Keratinocyte (primary cell): Measurements from ENCODE around the gene CACNA1F. TPM values are rescaled to one million over a fixed set of nuclear protein-coding genes. Genes with fewer than 3 reads are reported as not detected.

Experiments
- DNase-seq: peaks from one replicate; pipeline ENCODE4 v3.0.0-alpha.2; 2011; ENCODE audit warnings: low read depth, missing footprints, low spot score
- FAIRE-seq: peaks from 2 replicates; lab custom pipeline; 2011; peaks lifted over from hg19 to GRCh38; lab: Jason Lieb, UNC
- H2AFZ ChIP-seq: 2 replicates; pipeline ENCODE4 v1.6.0; 2012; ENCODE audit warnings: low read length, control low read depth, inconsistent platforms; ENCODE audit not compliant: control insufficient read depth
- H3K27ac ChIP-seq: 2 replicates; pipeline ENCODE4 v1.5.1; 2011; ENCODE audit warnings: low read length; ENCODE audit not compliant: control insufficient read depth, insufficient read depth
- H3K27me3 ChIP-seq: 3 replicates; pipeline ENCODE4 v1.6.0; 2011; ENCODE audit warnings: low read length; ENCODE audit not compliant: control insufficient read depth, insufficient read depth; ENCODE audit errors: extremely low read depth
- H3K36me3 ChIP-seq, 2 experiments: 2 replicates in 1 of 2; 3 replicates in 1 of 2; pipeline ENCODE4 v1.5.1; 2011; ENCODE audit warnings: low read length in 2 of 2, mild to moderate bottlenecking in 1 of 2; ENCODE audit not compliant: control insufficient read depth in 2 of 2, insufficient read depth in 2 of 2; ENCODE audit errors: extremely low read depth in 1 of 2
- H3K4me1 ChIP-seq: 3 replicates; pipeline ENCODE4 v1.5.1; 2011; ENCODE audit warnings: low read length; ENCODE audit not compliant: control insufficient read depth, insufficient read depth; ENCODE audit errors: extremely low read depth
- H3K4me2 ChIP-seq: 3 replicates; pipeline ENCODE4 v1.6.0; 2011; ENCODE audit warnings: low read depth, low read length; ENCODE audit not compliant: control insufficient read depth, insufficient read depth; ENCODE audit errors: extremely low read depth
- H3K4me3 ChIP-seq, 3 experiments: fragments of 200-600 bp in 1 of 3; sonication (generic) in 1 of 3; 2 replicates in 2 of 3; 3 replicates in 1 of 3; pipeline ENCODE4 v1.5.1; 2011 to 2016; ENCODE audit warnings: low read length in 3 of 3, mild to moderate bottlenecking in 3 of 3, control low read depth in 2 of 3, inconsistent platforms in 1 of 3, low read depth in 1 of 3, mixed read lengths in 1 of 3, mixed run types in 1 of 3, moderate library complexity in 1 of 3; ENCODE audit not compliant: control insufficient read depth in 2 of 3, insufficient read depth in 2 of 3; ENCODE audit errors: extremely low read depth in 1 of 3
- H3K79me2 ChIP-seq: 2 replicates; pipeline ENCODE4 v1.6.0; 2012; ENCODE audit warnings: low read length; ENCODE audit not compliant: control insufficient read depth, insufficient read depth
- H3K9ac ChIP-seq: 3 replicates; pipeline ENCODE4 v1.6.0; 2011; ENCODE audit warnings: low read length; ENCODE audit not compliant: control insufficient read depth, insufficient read depth; ENCODE audit errors: extremely low read depth
- H3K9me1 ChIP-seq: 3 replicates; pipeline ENCODE4 v1.6.0; 2011; ENCODE audit warnings: low read length; ENCODE audit not compliant: control insufficient read depth, insufficient read depth; ENCODE audit errors: extremely low read depth
- H3K9me3 ChIP-seq: 2 replicates; pipeline ENCODE4 v1.5.1; 2012; ENCODE audit warnings: low read depth, low read length; ENCODE audit not compliant: control insufficient read depth
- H4K20me1 ChIP-seq: 3 replicates; pipeline ENCODE4 v1.6.0; 2011; ENCODE audit warnings: low read length; ENCODE audit not compliant: control insufficient read depth, insufficient read depth; ENCODE audit errors: extremely low read depth
- EZH2 ChIP-seq: IDR thresholded peaks from one replicate; pipeline ENCODE4 v1.6.1; 2012; ENCODE audit warnings: inconsistent platforms, mild to moderate bottlenecking, low read length, moderate library complexity
- dilution Hi-C: fragments of 300-500 bp; cut with MboI; formaldehyde crosslinking; loops from one replicate; pipeline ENCODE4 v1.7.0; 2020; ENCODE audit warnings: low sequenced_read_pairs; ENCODE audit not compliant: extremely low pct_ligation_motif_present
- polyA plus RNA-seq, 5 experiments: library from polyadenylated mRNA; depleted of rRNA in 3 of 5; stranded (reverse) in 3 of 5; stranded (forward) in 1 of 5; unstranded in 1 of 5; fragments of >200 nt; gene quantifications; 1 replicate in 1 of 5; 2 replicates in 3 of 5; 3 replicates in 1 of 5; pipeline versions ENCODE4 v1.2.1 to v1.2.3, GENCODE V29; 2011 to 2012; ENCODE audit warnings: missing spikeins in 2 of 5, low read depth in 1 of 5, low replicate concordance in 1 of 5
- TF ChIP-seq, protein P1 (sequence below), 3 experiments: IDR thresholded peaks in 1 of 3; conservative IDR thresholded peaks in 1 of 3; optimal IDR thresholded peaks in 1 of 3; 2 replicates in 2 of 3; 3 replicates in 1 of 3; pipeline versions ENCODE3 to v1.5.1; 2011; ENCODE audit warnings: low read length in 3 of 3, mild to moderate bottlenecking in 3 of 3, moderate library complexity in 2 of 3, control low read depth in 1 of 3, inconsistent platforms in 1 of 3; ENCODE audit not compliant: insufficient read depth in 2 of 3; ENCODE audit errors: extremely low read depth in 1 of 3

CACNA1F gene
- polyA plus RNA-seq, 1 donor (not counting 4 experiments of a cell fraction or from before 2014, with no cell fraction given): not detected

DNA sequence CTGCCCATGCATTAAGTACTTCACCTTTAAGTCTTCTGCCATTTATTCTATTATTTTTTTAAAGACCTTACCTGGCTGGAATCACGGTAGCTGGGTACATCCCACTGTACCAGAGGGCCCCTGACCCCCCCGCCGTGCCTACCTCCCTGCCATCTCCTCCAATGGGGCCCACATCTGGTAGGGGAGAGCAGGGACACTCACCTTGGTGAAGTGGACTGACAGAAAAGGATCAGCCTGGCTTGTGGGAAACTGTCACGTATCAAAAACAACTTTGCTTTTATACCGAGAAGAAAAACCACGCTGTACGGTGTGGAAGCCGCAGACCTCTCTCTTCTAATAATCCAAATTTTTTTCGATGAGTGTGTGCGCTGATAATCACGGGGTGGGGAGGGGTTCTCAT, 31.3 kb upstream of the CACNA1F start, which contains the start of gene FOXP3:
TSS of gene FOXP3 (minus strand) at position 251 of the 400 bp plus-strand sequence. CDS start 6,205 bp downstream, outside the sequence.
- FAIRE-seq: no peak
- Histone ChIP-seq H3K9ac (no peak within 1 kb of the TSS), H3K36me3 (no peaks in the 10 kb centered on the region), H2AFZ (no peak within 1 kb of the TSS), H3K79me2 (no peaks in the 10 kb centered on the region), H4K20me1 (no peaks in the 10 kb centered on the region), H3K4me3 (no peak within 1 kb of the TSS), H3K27ac (no peak within 1 kb of the TSS), H3K9me1 (no peaks in the 10 kb centered on the region), H3K4me1 (no peaks in the 10 kb centered on the region), H3K4me2 (no peak within 1 kb of the TSS), H3K27me3 (no peaks in the 10 kb centered on the region), H3K9me3 (no peaks in the 10 kb centered on the region)
- no peak for DNase-seq
- no peak for TF ChIP-seq EZH2
- TF ChIP-seq, protein P1, sequence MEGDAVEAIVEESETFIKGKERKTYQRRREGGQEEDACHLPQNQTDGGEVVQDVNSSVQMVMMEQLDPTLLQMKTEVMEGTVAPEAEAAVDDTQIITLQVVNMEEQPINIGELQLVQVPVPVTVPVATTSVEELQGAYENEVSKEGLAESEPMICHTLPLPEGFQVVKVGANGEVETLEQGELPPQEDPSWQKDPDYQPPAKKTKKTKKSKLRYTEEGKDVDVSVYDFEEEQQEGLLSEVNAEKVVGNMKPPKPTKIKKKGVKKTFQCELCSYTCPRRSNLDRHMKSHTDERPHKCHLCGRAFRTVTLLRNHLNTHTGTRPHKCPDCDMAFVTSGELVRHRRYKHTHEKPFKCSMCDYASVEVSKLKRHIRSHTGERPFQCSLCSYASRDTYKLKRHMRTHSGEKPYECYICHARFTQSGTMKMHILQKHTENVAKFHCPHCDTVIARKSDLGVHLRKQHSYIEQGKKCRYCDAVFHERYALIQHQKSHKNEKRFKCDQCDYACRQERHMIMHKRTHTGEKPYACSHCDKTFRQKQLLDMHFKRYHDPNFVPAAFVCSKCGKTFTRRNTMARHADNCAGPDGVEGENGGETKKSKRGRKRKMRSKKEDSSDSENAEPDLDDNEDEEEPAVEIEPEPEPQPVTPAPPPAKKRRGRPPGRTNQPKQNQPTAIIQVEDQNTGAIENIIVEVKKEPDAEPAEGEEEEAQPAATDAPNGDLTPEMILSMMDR (optimal IDR thresholded peaks at IDR 0.05 in 1 of 3, IDR thresholded peaks at IDR 0.05 in 1 of 3, conservative IDR thresholded peaks at IDR 0.05 in 1 of 3; ENCODE audit: extremely low read depth in 1 of 3, insufficient read depth in 2 of 3, low read length in 3 of 3): no peak
- dilution Hi-C loops: no loop called here

DNA sequence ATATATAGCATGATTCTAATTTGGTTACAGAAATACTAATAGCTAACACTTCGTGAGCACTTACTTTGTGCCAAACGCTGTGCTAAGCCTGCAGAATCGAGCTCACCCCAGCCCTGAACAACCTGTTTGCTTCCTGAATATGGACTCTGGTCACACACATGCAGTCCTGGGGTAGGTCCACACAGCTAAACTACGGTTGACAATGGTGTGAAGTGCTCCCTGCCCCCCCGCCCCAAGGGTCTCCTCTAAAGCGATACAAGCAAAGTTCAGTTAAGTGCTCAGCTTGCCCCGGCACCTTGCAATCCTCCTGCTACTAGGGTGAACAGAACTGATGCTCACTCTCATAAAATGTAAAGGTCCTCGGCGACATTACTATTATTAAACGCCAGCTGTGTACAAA, 30.5 kb upstream of the CACNA1F start:
- Histone ChIP-seq H2AFZ (no peak overlapping the region), H3K9me3 (no peaks in the 10 kb centered on the region), H3K79me2 (no peaks in the 10 kb centered on the region), H3K4me1 (no peaks in the 10 kb centered on the region), H3K36me3 (no peaks in the 10 kb centered on the region), H4K20me1 (no peaks in the 10 kb centered on the region), H3K4me3 (no peak overlapping the region), H3K27ac (no peak overlapping the region), H3K4me2 (no peak overlapping the region), H3K9me1 (no peaks in the 10 kb centered on the region), H3K9ac (no peak overlapping the region), H3K27me3 (no peaks in the 10 kb centered on the region)
- TF ChIP-seq, protein P1 (optimal IDR thresholded peaks at IDR 0.05 in 1 of 3, IDR thresholded peaks at IDR 0.05 in 1 of 3, conservative IDR thresholded peaks at IDR 0.05 in 1 of 3; ENCODE audit: extremely low read depth in 1 of 3, insufficient read depth in 2 of 3, low read length in 3 of 3): no peak
- no peak for TF ChIP-seq EZH2
- DNase-seq (no peak), FAIRE-seq (no peak)
- dilution Hi-C loops: no loop called here
